Transverse colon (tissue), 4 donors: Measurements from ENCODE around the gene PCDHA12. TPM values are rescaled to one million over a fixed set of nuclear protein-coding genes. Genes with fewer than 3 reads are reported as not detected.
"Not testable (repeated sequence)": the region's sequence is repeated elsewhere in the genome, so short reads cannot be mapped to it uniquely, and the experiment has no call there.

Experiments
- DNase-seq: peaks from one replicate; pipeline ENCODE4 v3.0.0-alpha.2; 2019
- H3K27ac ChIP-seq, 4 donors: fragments of 200-600 bp; sonication (generic); 2 replicates each; pipeline ENCODE4 v1.5.1; 2016 to 2018; ENCODE audit warnings: inconsistent platforms in 4 of 4
- H3K27me3 ChIP-seq: fragments of 200-600 bp; sonication (generic); 2 replicates; pipeline ENCODE4 v1.5.1; 2017; ENCODE audit warnings: inconsistent platforms
- H3K36me3 ChIP-seq, 4 donors: fragments of 200-600 bp; sonication (generic); 2 replicates each; pipeline ENCODE4 v1.5.1; 2017 to 2019; ENCODE audit warnings: inconsistent platforms in 4 of 4
- H3K4me1 ChIP-seq, 4 donors: fragments of 200-600 bp; sonication (generic); 2 replicates each; pipeline ENCODE4 v1.5.1; 2017 to 2020; ENCODE audit warnings: inconsistent platforms in 4 of 4
- H3K4me3 ChIP-seq, 4 donors: fragments of 200-600 bp; sonication (generic); 1 replicate in 1 of 4; 2 replicates in 3 of 4; pipeline versions ENCODE4 v1.5.1 to v1.6.1; 2017 to 2019; ENCODE audit warnings: inconsistent platforms in 4 of 4
- H3K9me3 ChIP-seq, 2 donors: fragments of 200-600 bp; sonication (generic); 2 replicates each; pipeline ENCODE4 v1.5.1; 2017 to 2019; ENCODE audit warnings: inconsistent platforms in 2 of 2
- CTCF ChIP-seq, 5 experiments: fragments of 200-600 bp in 3 of 5; fragments of 450-650 bp in 2 of 5; sonication (generic) in 3 of 5; IDR thresholded peaks; 1 replicate in 2 of 5; 2 replicates in 3 of 5; pipeline ENCODE4 v1.5.1; 2016 to 2017; ENCODE audit warnings: antibody characterized with exemption in 5 of 5, inconsistent platforms in 3 of 5, mild to moderate bottlenecking in 2 of 5, moderate library complexity in 1 of 5
- EP300 ChIP-seq: sonication (generic); formaldehyde crosslinking; IDR thresholded peaks from one replicate; pipeline ENCODE4 v1.6.1; 2017; ENCODE audit warnings: antibody characterized with exemption, low read depth
- POLR2A ChIP-seq: fragments of 450-650 bp; IDR thresholded peaks from one replicate; pipeline ENCODE4 v1.6.1; 2016; ENCODE audit warnings: antibody characterized with exemption, mild to moderate bottlenecking, moderate library complexity
- POLR2AphosphoS5 ChIP-seq, 3 donors: sonication (generic); formaldehyde crosslinking; IDR thresholded peaks; one replicate each; pipeline ENCODE4 v1.6.1; 2016; ENCODE audit warnings: antibody characterized with exemption in 3 of 3
- WGBS, 2 donors: methylation state at CpG; one replicate each; pipeline ENCODE4 v1.1.5; 2018; ENCODE audit warnings: low coverage in 1 of 2; 5-methylcytosine and 5-hydroxymethylcytosine counted together
- in situ Hi-C, 4 donors: fragments of 200-750 bp; cut with MboI; loops; one replicate each; pipeline versions ENCODE4 v1.15.0 to v1.15.1; 2017; ENCODE audit warnings: low sequenced_read_pairs in 3 of 4, low pct_ligation_motif_present in 1 of 4, low pct_unique_long_range_greater_than_20kb in 1 of 4
- intact Hi-C: fragments of 100-400 bp; cut with DNase I; formaldehyde crosslinking; loops from one replicate; pipeline ENCODE4 v1.15.1; 2023; ENCODE audit warnings: low total_unique reads
- total RNA-seq, 4 donors: library from RNA; depleted of rRNA; stranded (reverse); fragments of >200 nt; gene quantifications; one replicate each; pipeline ENCODE4 v1.1.0, GENCODE V29; 2016

The PCDHA12 gene
- total RNA-seq, 4 donors from 2014 or later, result 0.55 to 0.80 (median 0.64) TPM; not detected in 1

- H3K4me3 ChIP-seq, result no peak overlapping the region
- peaks cover 17% of the 10 kb centered on the region in 2 donors for H3K9me3 ChIP-seq
- 73 to 76% methylated on average over 5 of the region's 5 CpGs for WGBS, 2 donors
- H3K36me3 ChIP-seq, result no peaks in the 10 kb centered on the region
- no peaks in the 10 kb centered on the region for H3K27me3 ChIP-seq
- in situ Hi-C loops (no loop called here), intact Hi-C loops (no loop called here)
- DNase-seq, result no peak
- no peak for TF ChIP-seq CTCF (IDR thresholded peaks at IDR 0.05)
- TF ChIP-seq POLR2AphosphoS5 (IDR thresholded peaks at IDR 0.05), result no peak
- no peak overlapping the region for H3K27ac ChIP-seq
- no peaks in the 10 kb centered on the region for H3K4me1 ChIP-seq
Observed at GRCh38 chr5:140869555-140869886, 5.6 kb upstream of the PCDHA12 start.

GRCh38 chr5:140870221-140871201, 4.6 kb upstream of the PCDHA12 start:
- in situ Hi-C loops, result no loop called here
- Histone ChIP-seq H3K27ac (no peak overlapping the region), H3K4me3 (no peak overlapping the region), H3K27me3 (no peaks in the 10 kb centered on the region), H3K4me1 (no peaks in the 10 kb centered on the region), H3K9me3 (peaks cover 17 to 20% of the 10 kb centered on the region in 2 donors), H3K36me3 (no peaks in the 10 kb centered on the region)
- no peak for DNase-seq
- intact Hi-C loops, result no loop called here
- 86% methylated on average over 88 of the region's 114 CpGs; no CpG with 5 or more reads in 1 of the 2 donors for WGBS, 2 donors
- no peak for TF ChIP-seq POLR2A
- no peak for TF ChIP-seq POLR2AphosphoS5 (IDR thresholded peaks at IDR 0.05)
- TF ChIP-seq CTCF (IDR thresholded peaks at IDR 0.05), result no peak
- TF ChIP-seq EP300, result no peak

GRCh38 chr5:140876541-140877261, 1.6 kb downstream of the PCDHA12 start:
- intact Hi-C loops, H3K36me3 ChIP-seq, H3K4me1 ChIP-seq, H3K4me3 ChIP-seq, H3K27ac ChIP-seq, in situ Hi-C loops, DNase-seq: not testable (repeated sequence)
- H3K27me3 ChIP-seq, result peaks cover 11% of the 10 kb centered on the region
- 80 to 84% methylated on average over 1 to 80 of the region's 80 CpGs for WGBS, 2 donors
- peaks cover 0 to 41% of the 10 kb centered on the region in 2 donors for H3K9me3 ChIP-seq

- intact Hi-C loops, result no loop called here
- H3K27ac ChIP-seq, result no peak overlapping the region
- no peak for TF ChIP-seq POLR2A
- TF ChIP-seq POLR2AphosphoS5 (IDR thresholded peaks at IDR 0.05), result no peak
- no peak for TF ChIP-seq CTCF (IDR thresholded peaks at IDR 0.05)
- TF ChIP-seq EP300, result no peak
Observed at GRCh38 chr5:140877262-140877581, 2.1 kb downstream of the PCDHA12 start.

More at GRCh38 chr5:140877262-140877581, 2.1 kb downstream of the PCDHA12 start:
- Histone ChIP-seq H3K4me1 (no peaks in the 10 kb centered on the region), H3K36me3 (no peaks in the 10 kb centered on the region), H3K4me3 (no peak overlapping the region), H3K27me3 (peaks cover 11% of the 10 kb centered on the region), H3K9me3 (peaks cover 0 to 37% of the 10 kb centered on the region in 2 donors)
- in situ Hi-C loops, result no loop called here
- WGBS, 2 donors, result 81% methylated on average over 37 of the region's 37 CpGs; no CpG with 5 or more reads in 1 of the 2 donors
- no peak for DNase-seq
